ENCODE measurements around the gene GADD45G.

DNA sequence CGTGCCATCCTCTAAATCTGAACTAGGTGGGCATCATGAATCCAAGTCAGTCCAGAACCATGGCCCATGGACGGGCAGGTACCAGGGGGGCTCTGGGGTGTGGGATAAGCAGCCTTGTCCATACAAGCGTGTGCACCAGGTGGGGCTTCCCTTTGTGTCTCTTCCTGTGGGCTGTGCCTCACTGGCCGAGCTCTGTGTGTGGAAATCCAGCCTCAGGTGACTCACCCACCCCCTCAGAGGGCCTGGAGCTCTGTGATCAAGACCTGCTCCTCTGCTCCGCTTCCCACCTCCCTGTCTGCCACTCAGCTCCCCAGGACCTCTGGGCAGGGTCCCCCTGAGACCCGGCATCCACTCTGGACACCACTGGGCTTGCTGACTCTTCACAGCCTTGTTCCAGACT is 33.0 kb downstream of the GADD45G start:
- TF ChIP-seq POLR2A (IDR thresholded peaks at IDR 0.05; ENCODE audit: low read depth, low read length) (no peak), MAZ (IDR thresholded peaks at IDR 0.05; ENCODE audit: borderline replicate concordance, low read depth, low read length) (no peak), CEBPB (IDR thresholded peaks at IDR 0.05; ENCODE audit: low read depth, low read length) (no peak), RCOR1 (IDR thresholded peaks at IDR 0.05; ENCODE audit: insufficient replicate concordance, low read length) (no peak), RAD21 (IDR thresholded peaks at IDR 0.05; ENCODE audit: low read length) (no peak), RFX5 (IDR thresholded peaks at IDR 0.05; ENCODE audit: low read depth, low read length) (no peak)
- TF ChIP-seq, protein P1, sequence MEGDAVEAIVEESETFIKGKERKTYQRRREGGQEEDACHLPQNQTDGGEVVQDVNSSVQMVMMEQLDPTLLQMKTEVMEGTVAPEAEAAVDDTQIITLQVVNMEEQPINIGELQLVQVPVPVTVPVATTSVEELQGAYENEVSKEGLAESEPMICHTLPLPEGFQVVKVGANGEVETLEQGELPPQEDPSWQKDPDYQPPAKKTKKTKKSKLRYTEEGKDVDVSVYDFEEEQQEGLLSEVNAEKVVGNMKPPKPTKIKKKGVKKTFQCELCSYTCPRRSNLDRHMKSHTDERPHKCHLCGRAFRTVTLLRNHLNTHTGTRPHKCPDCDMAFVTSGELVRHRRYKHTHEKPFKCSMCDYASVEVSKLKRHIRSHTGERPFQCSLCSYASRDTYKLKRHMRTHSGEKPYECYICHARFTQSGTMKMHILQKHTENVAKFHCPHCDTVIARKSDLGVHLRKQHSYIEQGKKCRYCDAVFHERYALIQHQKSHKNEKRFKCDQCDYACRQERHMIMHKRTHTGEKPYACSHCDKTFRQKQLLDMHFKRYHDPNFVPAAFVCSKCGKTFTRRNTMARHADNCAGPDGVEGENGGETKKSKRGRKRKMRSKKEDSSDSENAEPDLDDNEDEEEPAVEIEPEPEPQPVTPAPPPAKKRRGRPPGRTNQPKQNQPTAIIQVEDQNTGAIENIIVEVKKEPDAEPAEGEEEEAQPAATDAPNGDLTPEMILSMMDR (conservative IDR thresholded peaks at IDR 0.05; ENCODE audit: low read depth, low read length) = no peak
- TF ChIP-seq, protein P2, sequence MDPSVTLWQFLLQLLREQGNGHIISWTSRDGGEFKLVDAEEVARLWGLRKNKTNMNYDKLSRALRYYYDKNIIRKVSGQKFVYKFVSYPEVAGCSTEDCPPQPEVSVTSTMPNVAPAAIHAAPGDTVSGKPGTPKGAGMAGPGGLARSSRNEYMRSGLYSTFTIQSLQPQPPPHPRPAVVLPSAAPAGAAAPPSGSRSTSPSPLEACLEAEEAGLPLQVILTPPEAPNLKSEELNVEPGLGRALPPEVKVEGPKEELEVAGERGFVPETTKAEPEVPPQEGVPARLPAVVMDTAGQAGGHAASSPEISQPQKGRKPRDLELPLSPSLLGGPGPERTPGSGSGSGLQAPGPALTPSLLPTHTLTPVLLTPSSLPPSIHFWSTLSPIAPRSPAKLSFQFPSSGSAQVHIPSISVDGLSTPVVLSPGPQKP (IDR thresholded peaks at IDR 0.05; ENCODE audit: borderline replicate concordance, low read depth, low read length) = no peak
